GM12878 (cell line): Measurements from ENCODE around the gene ABCD4.

ENCODE experiments used
- BHLHE40 ChIP-seq, 2 experiments: fragments of 450-650 bp in 1 of 2; IDR thresholded peaks; 2 replicates each; pipeline ENCODE4 v1.6.1; 2011 to 2017; ENCODE audit warnings: low read depth in 2 of 2, borderline replicate concordance in 1 of 2, improper control_type of control experiment in 1 of 2, low read length in 1 of 2, mild to moderate bottlenecking in 1 of 2
- CTCF ChIP-seq, 3 experiments: IDR thresholded peaks in 2 of 3; conservative IDR thresholded peaks in 1 of 3; 2 replicates each; pipeline ENCODE4 v1.5.1; 2011; ENCODE audit warnings: low read depth in 3 of 3, low read length in 3 of 3, mild to moderate bottlenecking in 3 of 3, control low read depth in 2 of 3, moderate library complexity in 2 of 3, inconsistent platforms in 1 of 3, mixed read lengths in 1 of 3; ENCODE audit not compliant: control insufficient read depth in 2 of 3, insufficient read depth in 1 of 3; ENCODE audit errors: extremely low read depth in 1 of 3
- NRF1 ChIP-seq: conservative IDR thresholded peaks from 2 replicates; pipeline ENCODE4 v1.6.1; 2011; ENCODE audit warnings: mild to moderate bottlenecking, low read depth, low read length, improper control_type of control experiment
- POLR2AphosphoS5 ChIP-seq: IDR thresholded peaks from 2 replicates; pipeline ENCODE4 v1.6.1; 2011; ENCODE audit warnings: mild to moderate bottlenecking, low read length, inconsistent platforms
- ZBTB33 ChIP-seq: fragments of 450-650 bp; IDR thresholded peaks from 2 replicates; pipeline ENCODE4 v1.6.1; 2017; ENCODE audit warnings: mild to moderate bottlenecking
- TF ChIP-seq, protein P1 (sequence below): IDR thresholded peaks from 2 replicates; pipeline ENCODE4 v1.6.1; 2012; ENCODE audit warnings: mild to moderate bottlenecking, low read depth, low read length

GRCh38 chr14:74347795-74348100 is 45.0 kb upstream of the ABCD4 start:
- TF ChIP-seq CTCF (IDR thresholded peaks at IDR 0.05 in 2 of 3, conservative IDR thresholded peaks at IDR 0.05 in 1 of 3; ENCODE audit: control insufficient read depth in 2 of 3, extremely low read depth in 1 of 3, insufficient read depth in 1 of 3, low read depth in 3 of 3, low read length in 3 of 3) (no peak), NRF1 (no peak), BHLHE40 (IDR thresholded peaks at IDR 0.05; ENCODE audit: borderline replicate concordance in 1 of 2, low read depth in 2 of 2, low read length in 1 of 2) (no peak), ZBTB33 (no peak), POLR2AphosphoS5 (no peak)
- TF ChIP-seq, protein P1, sequence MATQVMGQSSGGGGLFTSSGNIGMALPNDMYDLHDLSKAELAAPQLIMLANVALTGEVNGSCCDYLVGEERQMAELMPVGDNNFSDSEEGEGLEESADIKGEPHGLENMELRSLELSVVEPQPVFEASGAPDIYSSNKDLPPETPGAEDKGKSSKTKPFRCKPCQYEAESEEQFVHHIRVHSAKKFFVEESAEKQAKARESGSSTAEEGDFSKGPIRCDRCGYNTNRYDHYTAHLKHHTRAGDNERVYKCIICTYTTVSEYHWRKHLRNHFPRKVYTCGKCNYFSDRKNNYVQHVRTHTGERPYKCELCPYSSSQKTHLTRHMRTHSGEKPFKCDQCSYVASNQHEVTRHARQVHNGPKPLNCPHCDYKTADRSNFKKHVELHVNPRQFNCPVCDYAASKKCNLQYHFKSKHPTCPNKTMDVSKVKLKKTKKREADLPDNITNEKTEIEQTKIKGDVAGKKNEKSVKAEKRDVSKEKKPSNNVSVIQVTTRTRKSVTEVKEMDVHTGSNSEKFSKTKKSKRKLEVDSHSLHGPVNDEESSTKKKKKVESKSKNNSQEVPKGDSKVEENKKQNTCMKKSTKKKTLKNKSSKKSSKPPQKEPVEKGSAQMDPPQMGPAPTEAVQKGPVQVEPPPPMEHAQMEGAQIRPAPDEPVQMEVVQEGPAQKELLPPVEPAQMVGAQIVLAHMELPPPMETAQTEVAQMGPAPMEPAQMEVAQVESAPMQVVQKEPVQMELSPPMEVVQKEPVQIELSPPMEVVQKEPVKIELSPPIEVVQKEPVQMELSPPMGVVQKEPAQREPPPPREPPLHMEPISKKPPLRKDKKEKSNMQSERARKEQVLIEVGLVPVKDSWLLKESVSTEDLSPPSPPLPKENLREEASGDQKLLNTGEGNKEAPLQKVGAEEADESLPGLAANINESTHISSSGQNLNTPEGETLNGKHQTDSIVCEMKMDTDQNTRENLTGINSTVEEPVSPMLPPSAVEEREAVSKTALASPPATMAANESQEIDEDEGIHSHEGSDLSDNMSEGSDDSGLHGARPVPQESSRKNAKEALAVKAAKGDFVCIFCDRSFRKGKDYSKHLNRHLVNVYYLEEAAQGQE: no peak
